CD14-positive monocyte (primary cell): ENCODE data around the gene CDH23. TPM values are rescaled to one million over a fixed set of nuclear protein-coding genes. Genes with fewer than 3 reads are reported as not detected.

ENCODE experiments used
- DNase-seq, 3 donors: peaks; one replicate each; pipeline ENCODE4 v3.0.0-alpha.2; 2011 to 2022
- H2AFZ ChIP-seq: 2 replicates; pipeline ENCODE4 v1.6.0; 2012; ENCODE audit warnings: mild to moderate bottlenecking, low read depth, low read length, inconsistent platforms; ENCODE audit not compliant: insufficient read depth, poor library complexity, severe bottlenecking
- H3K27ac ChIP-seq, 2 donors: 1 replicate in 1 of 2; 2 replicates in 1 of 2; pipeline ENCODE4 v1.5.1; 2012 to 2013; ENCODE audit warnings: low read length in 2 of 2, control low read depth in 1 of 2, inconsistent platforms in 1 of 2, low read depth in 1 of 2, mild to moderate bottlenecking in 1 of 2
- H3K27me3 ChIP-seq, 2 donors: one replicate each; pipeline versions ENCODE4 v1.6.0 to v1.6.1; 2011 to 2013; ENCODE audit warnings: low read length in 2 of 2; ENCODE audit not compliant: control insufficient read depth in 2 of 2, insufficient read depth in 2 of 2
- H3K36me3 ChIP-seq, 2 donors: replicated peaks in 1 of 2; 1 replicate in 1 of 2; 2 replicates in 1 of 2; pipeline versions ENCODE4 v1.5.1 to v1.6.1; 2012 to 2013; ENCODE audit warnings: low read length in 2 of 2, control low read depth in 1 of 2, inconsistent platforms in 1 of 2, mild to moderate bottlenecking in 1 of 2; ENCODE audit not compliant: insufficient read depth in 2 of 2, control insufficient read depth in 1 of 2
- H3K4me1 ChIP-seq, 2 donors: 1 replicate in 1 of 2; 2 replicates in 1 of 2; pipeline versions ENCODE4 v1.5.1 to v1.6.1; 2012 to 2013; ENCODE audit warnings: low read length in 2 of 2, control low read depth in 1 of 2, inconsistent platforms in 1 of 2, mild to moderate bottlenecking in 1 of 2, moderate library complexity in 1 of 2; ENCODE audit not compliant: insufficient read depth in 2 of 2, control insufficient read depth in 1 of 2
- H3K4me2 ChIP-seq: replicated peaks from 2 replicates; pipeline ENCODE3; 2012; ENCODE audit warnings: low read length, moderate library complexity, mild to moderate bottlenecking; ENCODE audit not compliant: poor library complexity, severe bottlenecking; ENCODE audit errors: extremely low read depth
- H3K4me3 ChIP-seq, 3 experiments: fragments of 200-600 bp in 1 of 3; sonication (generic) in 1 of 3; replicated peaks in 1 of 3; 1 replicate in 2 of 3; 2 replicates in 1 of 3; pipeline ENCODE4 v1.5.1; 2011 to 2013; ENCODE audit warnings: low read length in 3 of 3, mild to moderate bottlenecking in 3 of 3, control low read depth in 2 of 3, low read depth in 2 of 3, inconsistent platforms in 1 of 3, moderate library complexity in 1 of 3
- H3K79me2 ChIP-seq: 2 replicates; pipeline ENCODE4 v1.6.0; 2012; ENCODE audit warnings: mild to moderate bottlenecking, control low read depth, inconsistent platforms, low read length, moderate library complexity; ENCODE audit not compliant: insufficient read depth
- H3K9ac ChIP-seq: 2 replicates; pipeline ENCODE4 v1.6.0; 2017; ENCODE audit warnings: low read length, mild to moderate bottlenecking; ENCODE audit not compliant: insufficient read depth, poor library complexity, severe bottlenecking
- H3K9me3 ChIP-seq, 2 donors: replicated peaks in 1 of 2; 1 replicate in 1 of 2; 2 replicates in 1 of 2; pipeline versions ENCODE4 v1.5.1 to v1.6.1; 2012 to 2013; ENCODE audit warnings: low read length in 2 of 2, control low read depth in 1 of 2; ENCODE audit not compliant: control insufficient read depth in 1 of 2, insufficient read depth in 1 of 2
- H4K20me1 ChIP-seq: 2 replicates; pipeline ENCODE4 v1.6.0; 2012; ENCODE audit warnings: mild to moderate bottlenecking, low read length, control low read depth, moderate library complexity; ENCODE audit not compliant: insufficient read depth
- H3K27ac Mint-ChIP-seq, 7 donors: one replicate each; pipeline ENCODE4 v1.8.0; 2020; ENCODE audit warnings: mild to moderate bottlenecking in 7 of 7, mixed read lengths in 7 of 7, moderate library complexity in 6 of 7, inconsistent platforms in 2 of 7
- H3K27me3 Mint-ChIP-seq, 3 donors: one replicate each; pipeline ENCODE4 v1.8.0; 2021 to 2022; ENCODE audit warnings: low read depth in 3 of 3, mild to moderate bottlenecking in 3 of 3, mixed read lengths in 3 of 3, moderate library complexity in 3 of 3, inconsistent platforms in 1 of 3
- H3K36me3 Mint-ChIP-seq, 2 donors: one replicate each; pipeline ENCODE4 v1.8.0; 2020; ENCODE audit warnings: mixed read lengths in 2 of 2, inconsistent platforms in 1 of 2, mild to moderate bottlenecking in 1 of 2
- H3K4me1 Mint-ChIP-seq: one replicate; pipeline ENCODE4 v1.8.0; 2020; ENCODE audit warnings: mild to moderate bottlenecking, mixed read lengths
- H3K4me3 Mint-ChIP-seq, 2 donors: one replicate each; pipeline ENCODE4 v1.8.0; 2020; ENCODE audit warnings: mild to moderate bottlenecking in 2 of 2, mixed read lengths in 2 of 2, moderate library complexity in 1 of 2
- H3K9me3 Mint-ChIP-seq, 7 donors: one replicate each; pipeline ENCODE4 v1.8.0; 2020 to 2022; ENCODE audit warnings: mixed read lengths in 7 of 7, mild to moderate bottlenecking in 6 of 7, moderate library complexity in 6 of 7, inconsistent platforms in 2 of 7
- WGBS: methylation state at CpG from one replicate; pipeline ENCODE4 v1.1.5; 2013; ENCODE audit warnings: missing lambda C conversion rate; ENCODE audit not compliant: insufficient coverage; 5-methylcytosine and 5-hydroxymethylcytosine counted together
- intact Hi-C, 2 donors: fragments of 100-400 bp; cut with micrococcal nuclease; formaldehyde crosslinking; loops; one replicate each; pipeline versions ENCODE4 v1.15.0 to v1.15.1; 2023
- polyA plus RNA-seq, 3 donors: library from polyadenylated mRNA; depleted of rRNA in 1 of 3; unstranded in 2 of 3; stranded (reverse) in 1 of 3; fragments of 300-500 nt in 2 of 3; fragments of >200 nt in 1 of 3; fragmentation: Illumina TruSeq in 2 of 3; gene quantifications; 1 replicate in 2 of 3; 2 replicates in 1 of 3; pipeline ENCODE4 v1.2.3, GENCODE V29; 2012 to 2021
- TF ChIP-seq, protein P1 (sequence below): fragments of 200-600 bp; IDR thresholded peaks from one replicate; pipeline ENCODE4 v1.8.0; 2022; ENCODE audit warnings: antibody characterized with exemption, mild to moderate bottlenecking

CDH23 gene
- polyA plus RNA-seq, 3 donors: 8.2 to 36.2 (median 10.5) TPM

DNA sequence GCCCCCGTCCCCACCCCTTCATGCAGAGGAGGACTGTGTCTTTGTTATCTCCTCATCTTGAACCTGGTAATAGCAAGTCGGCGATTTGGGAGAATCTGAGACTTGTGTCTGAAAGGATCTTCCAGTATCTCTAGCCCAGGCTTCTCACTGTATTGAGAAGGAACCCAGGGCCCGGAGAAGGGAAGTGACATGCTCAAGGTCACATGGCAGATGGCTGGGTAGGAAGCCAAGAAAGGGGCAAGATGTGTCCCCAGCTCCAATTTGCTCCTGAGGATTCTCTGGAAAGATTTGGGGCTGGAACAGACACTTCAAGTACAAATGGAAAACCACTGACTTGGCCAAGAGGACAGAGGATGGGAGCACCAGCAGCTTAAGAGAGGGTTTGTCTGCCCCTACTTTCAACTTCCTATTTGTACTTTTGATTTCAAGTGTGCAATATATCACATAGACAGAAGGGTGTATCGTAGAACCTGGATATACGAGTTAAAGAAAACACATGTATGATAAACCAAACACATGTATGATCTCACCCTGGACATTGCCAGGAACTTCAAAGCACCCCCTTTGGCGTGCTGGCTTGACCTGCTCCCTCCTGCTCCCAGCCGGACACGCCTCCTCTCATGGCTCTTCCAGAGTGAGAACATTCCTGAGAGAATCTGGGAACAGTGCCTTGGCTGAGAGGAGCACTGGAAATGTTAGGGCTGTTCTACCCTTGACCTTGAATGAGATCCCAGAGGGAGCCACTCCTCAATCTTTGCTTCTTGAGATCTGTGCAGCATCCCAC lies 79.7 kb downstream of the CDH23 start:
- Histone ChIP-seq H3K79me2 (no peaks in the 10 kb centered on the region), H3K4me2 (peak overlapping the region; percentile 69), H3K36me3 (no peaks in the 10 kb centered on the region), H3K27ac (peak overlapping the region; percentile 68 to 74), H3K4me1 (peaks cover 27 to 34% of the 10 kb centered on the region in 2 donors), H3K27me3 (no peaks in the 10 kb centered on the region), H3K9me3 (no peaks in the 10 kb centered on the region), H3K4me3 (peak overlapping the region in 1 of 3 experiments; percentile 69), H4K20me1 (no peaks in the 10 kb centered on the region), H3K9ac (no peak overlapping the region), H2AFZ (peak overlapping the region; percentile 85)
- DNase-seq: peak; percentile 19 to 27 (median 22)
- H3K27ac Mint-ChIP-seq: peak overlapping the region; percentile 72 to 90 (median 84)
- peaks cover 35% of the 10 kb centered on the region for H3K4me1 Mint-ChIP-seq
- no peaks in the 10 kb centered on the region for H3K9me3 Mint-ChIP-seq
- no peaks in the 10 kb centered on the region for H3K36me3 Mint-ChIP-seq
- H3K27me3 Mint-ChIP-seq: peaks cover 2 to 8% (median 5%) of the 10 kb centered on the region in 3 donors
- H3K4me3 Mint-ChIP-seq: peak overlapping the region in 1 of 2 donors; percentile 90
- TF ChIP-seq, protein P1, sequence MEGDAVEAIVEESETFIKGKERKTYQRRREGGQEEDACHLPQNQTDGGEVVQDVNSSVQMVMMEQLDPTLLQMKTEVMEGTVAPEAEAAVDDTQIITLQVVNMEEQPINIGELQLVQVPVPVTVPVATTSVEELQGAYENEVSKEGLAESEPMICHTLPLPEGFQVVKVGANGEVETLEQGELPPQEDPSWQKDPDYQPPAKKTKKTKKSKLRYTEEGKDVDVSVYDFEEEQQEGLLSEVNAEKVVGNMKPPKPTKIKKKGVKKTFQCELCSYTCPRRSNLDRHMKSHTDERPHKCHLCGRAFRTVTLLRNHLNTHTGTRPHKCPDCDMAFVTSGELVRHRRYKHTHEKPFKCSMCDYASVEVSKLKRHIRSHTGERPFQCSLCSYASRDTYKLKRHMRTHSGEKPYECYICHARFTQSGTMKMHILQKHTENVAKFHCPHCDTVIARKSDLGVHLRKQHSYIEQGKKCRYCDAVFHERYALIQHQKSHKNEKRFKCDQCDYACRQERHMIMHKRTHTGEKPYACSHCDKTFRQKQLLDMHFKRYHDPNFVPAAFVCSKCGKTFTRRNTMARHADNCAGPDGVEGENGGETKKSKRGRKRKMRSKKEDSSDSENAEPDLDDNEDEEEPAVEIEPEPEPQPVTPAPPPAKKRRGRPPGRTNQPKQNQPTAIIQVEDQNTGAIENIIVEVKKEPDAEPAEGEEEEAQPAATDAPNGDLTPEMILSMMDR: no peak
- WGBS: 71% methylated on average over 4 of the region's 9 CpGs
- intact Hi-C loops: no loop called here

DNA sequence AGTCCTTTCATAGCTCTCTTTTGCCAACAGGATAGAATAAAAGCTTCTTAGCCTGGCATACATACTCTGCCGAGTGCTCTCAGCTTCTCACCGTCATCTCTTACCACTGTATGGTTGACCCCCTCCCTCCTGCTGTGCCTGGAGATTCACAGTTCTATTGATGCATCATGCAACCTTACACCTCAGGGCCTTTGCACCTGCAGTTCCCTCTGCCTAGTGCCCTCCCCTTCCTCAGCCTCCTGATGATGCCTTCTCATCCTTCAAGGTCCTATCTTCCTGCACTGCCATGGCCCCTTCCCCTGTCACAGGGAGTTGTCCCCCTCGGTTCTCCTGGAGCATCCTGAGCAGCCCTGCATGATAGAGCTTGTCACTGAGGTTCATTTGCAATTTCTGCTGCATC lies 81.5 kb downstream of the CDH23 start:
- Mint-ChIP-seq H3K4me3 (no peak overlapping the region), H3K9me3 (peaks cover 0 to 2% (median 0%) of the 10 kb centered on the region in 7 donors), H3K27ac (no peak overlapping the region), H3K27me3 (peaks cover 2 to 9% (median 8%) of the 10 kb centered on the region in 3 donors), H3K4me1 (peaks cover 35% of the 10 kb centered on the region), H3K36me3 (no peaks in the 10 kb centered on the region)
- no peaks in the 10 kb centered on the region for H3K9me3 ChIP-seq
- H3K36me3 ChIP-seq: no peaks in the 10 kb centered on the region
- WGBS: 96% methylated on average over 2 of the region's 3 CpGs
- no peak overlapping the region for H2AFZ ChIP-seq
- intact Hi-C loops: no loop called here
- H3K4me3 ChIP-seq: no peak overlapping the region
- H3K9ac ChIP-seq: no peak overlapping the region
- TF ChIP-seq, protein P1: no peak
- H3K27me3 ChIP-seq: no peaks in the 10 kb centered on the region
- DNase-seq: no peak
- no peaks in the 10 kb centered on the region for H4K20me1 ChIP-seq
- no peaks in the 10 kb centered on the region for H3K79me2 ChIP-seq
- H3K27ac ChIP-seq: no peak overlapping the region
- no peak overlapping the region for H3K4me2 ChIP-seq
- peaks cover 27 to 34% of the 10 kb centered on the region in 2 donors for H3K4me1 ChIP-seq
